H1 (cell line): ENCODE measurements around the gene SLFN14. TPM values are rescaled to one million over a fixed set of nuclear protein-coding genes. Genes with fewer than 3 reads are reported as not detected.

Experiments used
- CTCF ChIA-PET: fragments of 300-600 bp; sonication (Branson Sonifier 250); formaldehyde crosslinking; loops from one replicate; lab custom pipeline; 2021; ENCODE audit not compliant: partially characterized antibody; lab: Charles Lee
- POLR2A ChIA-PET: fragments of 300-600 bp; sonication (Branson Sonifier 250); formaldehyde crosslinking; loops from one replicate; lab custom pipeline; 2021; ENCODE audit warnings: inconsistent platforms; ENCODE audit not compliant: partially characterized antibody; lab: Charles Lee
- DNase-seq, 2 experiments: peaks; one replicate each; pipeline versions ENCODE4 v3.0.0 to v3.0.0-alpha.2; 2010 to 2022; ENCODE audit warnings: low spot score in 2 of 2, low read depth in 1 of 2, mixed read lengths in 1 of 2
- FAIRE-seq: peaks from 2 replicates; lab custom pipeline; 2011; peaks lifted over from hg19 to GRCh38; lab: Jason Lieb, UNC
- H2AFZ ChIP-seq: 2 replicates; pipeline ENCODE4 v1.8.1; 2012; ENCODE audit warnings: low read length, inconsistent platforms
- H2AK5ac ChIP-seq: 2 replicates; pipeline ENCODE4 v1.6.1; 2013; ENCODE audit warnings: low read depth, low read length
- H2BK120ac ChIP-seq: replicated peaks from 2 replicates; pipeline ENCODE3; 2013; ENCODE audit warnings: low read depth, low read length, inconsistent platforms
- H2BK12ac ChIP-seq: 2 replicates; pipeline ENCODE4 v1.6.1; 2013; ENCODE audit warnings: low read depth, low read length
- H2BK15ac ChIP-seq: 2 replicates; pipeline ENCODE4 v1.6.1; 2013; ENCODE audit warnings: low read length
- H2BK20ac ChIP-seq: 2 replicates; pipeline ENCODE4 v1.6.1; 2013; ENCODE audit warnings: low read length
- H2BK5ac ChIP-seq: 2 replicates; pipeline ENCODE4 v1.6.1; 2013; ENCODE audit warnings: low read depth, low read length
- H3K14ac ChIP-seq: 2 replicates; pipeline ENCODE4 v1.6.1; 2013; ENCODE audit warnings: inconsistent platforms; ENCODE audit not compliant: insufficient read length
- H3K18ac ChIP-seq: 2 replicates; pipeline ENCODE4 v1.6.1; 2013; ENCODE audit warnings: low read length; ENCODE audit errors: extremely low read depth
- H3K23ac ChIP-seq: 2 replicates; pipeline ENCODE4 v1.6.1; 2013; ENCODE audit warnings: inconsistent platforms; ENCODE audit not compliant: insufficient read length
- H3K23me2 ChIP-seq: 2 replicates; pipeline ENCODE4 v1.6.1; 2013; ENCODE audit warnings: low read depth, low read length
- H3K27ac ChIP-seq: 2 replicates; pipeline ENCODE4 v1.6.1; 2011; ENCODE audit warnings: low read depth, low read length, inconsistent platforms
- H3K27me3 ChIP-seq, 4 experiments: replicated peaks in 1 of 4; 1 replicate in 1 of 4; 2 replicates in 3 of 4; pipeline versions ENCODE4 v1.6.1 to v1.8.1; 2011 to 2013; ENCODE audit warnings: low read length in 3 of 4, mild to moderate bottlenecking in 3 of 4, inconsistent platforms in 2 of 4, mixed read lengths in 2 of 4, moderate library complexity in 1 of 4; ENCODE audit not compliant: control insufficient read depth in 3 of 4, insufficient read depth in 3 of 4; ENCODE audit errors: extremely low read depth in 1 of 4
- H3K36me3 ChIP-seq, 4 experiments: 2 replicates each; pipeline versions ENCODE4 v1.6.1 to v1.8.1; 2011 to 2013; ENCODE audit warnings: mild to moderate bottlenecking in 4 of 4, low read length in 3 of 4, moderate library complexity in 2 of 4, control low read depth in 1 of 4, inconsistent platforms in 1 of 4; ENCODE audit not compliant: insufficient read depth in 4 of 4, control insufficient read depth in 2 of 4
- H3K4ac ChIP-seq: replicated peaks from 2 replicates; pipeline ENCODE3; 2013; ENCODE audit warnings: low read length, low read depth, mixed read lengths, inconsistent platforms; ENCODE audit not compliant: insufficient read length
- H3K4me1 ChIP-seq, 4 experiments: replicated peaks in 1 of 4; 1 replicate in 1 of 4; 2 replicates in 3 of 4; pipeline versions ENCODE4 v1.6.1 to v1.8.1; 2011 to 2013; ENCODE audit warnings: low read length in 3 of 4, inconsistent platforms in 2 of 4, mixed read lengths in 1 of 4; ENCODE audit not compliant: insufficient read depth in 4 of 4, control insufficient read depth in 3 of 4
- H3K4me2 ChIP-seq, 2 experiments: 2 replicates each; pipeline versions ENCODE4 v1.6.1 to v1.8.1; 2011 to 2013; ENCODE audit warnings: low read depth in 2 of 2, low read length in 2 of 2, control low read depth in 1 of 2, inconsistent platforms in 1 of 2, mild to moderate bottlenecking in 1 of 2; ENCODE audit not compliant: insufficient read depth in 1 of 2
- H3K4me3 ChIP-seq, 4 experiments: fragments of 200-600, 300-600 bp in 1 of 4; sonication (generic), shearing (Covaris generic), sonication (Bioruptor Twin) in 1 of 4; 2 replicates each; pipeline versions ENCODE4 v1.5.1 to v1.8.1; 2011 to 2016; ENCODE audit warnings: low read length in 4 of 4, low read depth in 3 of 4, control low read depth in 2 of 4, inconsistent platforms in 2 of 4, mild to moderate bottlenecking in 2 of 4, mixed read lengths in 1 of 4, moderate library complexity in 1 of 4; ENCODE audit not compliant: insufficient read depth in 2 of 4; ENCODE audit errors: extremely low read depth in 1 of 4
- H3K56ac ChIP-seq: replicated peaks from 2 replicates; pipeline ENCODE3; 2013; ENCODE audit warnings: low read depth, mild to moderate bottlenecking, mixed read lengths, low read length, inconsistent platforms; ENCODE audit not compliant: insufficient read length
- H3K79me1 ChIP-seq: 2 replicates; pipeline ENCODE4 v1.6.1; 2013; ENCODE audit warnings: low read depth, low read length, control low read depth
- H3K79me2 ChIP-seq, 2 experiments: 2 replicates each; pipeline versions ENCODE4 v1.6.1 to v1.8.1; 2012 to 2013; ENCODE audit warnings: low read length in 2 of 2, mild to moderate bottlenecking in 2 of 2, inconsistent platforms in 1 of 2; ENCODE audit not compliant: insufficient read depth in 2 of 2, control insufficient read depth in 1 of 2
- H3K9ac ChIP-seq, 4 experiments: replicated peaks in 1 of 4; 1 replicate in 1 of 4; 2 replicates in 3 of 4; pipeline versions ENCODE4 v1.6.1 to v1.8.1; 2011 to 2013; ENCODE audit warnings: low read depth in 3 of 4, low read length in 3 of 4, control low read depth in 2 of 4, mild to moderate bottlenecking in 2 of 4, moderate library complexity in 2 of 4, inconsistent platforms in 1 of 4; ENCODE audit errors: extremely low read depth in 1 of 4
- H3K9me3 ChIP-seq, 2 experiments: 2 replicates each; pipeline versions ENCODE4 v1.6.1 to v1.8.1; 2012 to 2013; ENCODE audit warnings: mild to moderate bottlenecking in 2 of 2, moderate library complexity in 2 of 2, control low read depth in 1 of 2, inconsistent platforms in 1 of 2, low read depth in 1 of 2, low read length in 1 of 2, mixed read lengths in 1 of 2; ENCODE audit not compliant: insufficient read depth in 2 of 2
- H4K20me1 ChIP-seq, 2 experiments: replicated peaks in 1 of 2; 2 replicates each; pipeline versions ENCODE3 to v1.8.1; 2011 to 2013; ENCODE audit warnings: inconsistent platforms in 2 of 2, low read length in 2 of 2, mild to moderate bottlenecking in 1 of 2; ENCODE audit not compliant: insufficient read depth in 2 of 2, control insufficient read depth in 1 of 2
- H4K5ac ChIP-seq: 2 replicates; pipeline ENCODE4 v1.6.1; 2013; ENCODE audit warnings: low read length, low read depth, mixed read lengths, inconsistent platforms; ENCODE audit not compliant: insufficient read length
- H4K8ac ChIP-seq: 2 replicates; pipeline ENCODE4 v1.8.0; 2013; ENCODE audit warnings: mild to moderate bottlenecking, moderate library complexity, low read length, inconsistent platforms; ENCODE audit not compliant: insufficient read depth; ENCODE audit errors: extremely low read depth
- H4K91ac ChIP-seq: replicated peaks from 2 replicates; pipeline ENCODE3; 2013; ENCODE audit warnings: low read length, mixed read lengths, inconsistent platforms; ENCODE audit not compliant: insufficient read length
- BCL11A ChIP-seq, 2 experiments: IDR thresholded peaks; one replicate each; pipeline ENCODE4 v1.6.1; 2011; ENCODE audit warnings: low read depth in 2 of 2, low read length in 2 of 2, mild to moderate bottlenecking in 2 of 2
- CBX8 ChIP-seq: fragments of 300-800, 300-1000 bp; sonication (generic); IDR thresholded peaks from 2 replicates; pipeline ENCODE4 v1.7.1; 2016; ENCODE audit warnings: low read depth, low read length, borderline replicate concordance
- CHD2 ChIP-seq: IDR thresholded peaks from 2 replicates; pipeline ENCODE4 v1.6.1; 2012; ENCODE audit warnings: low read length, improper control_type of control experiment
- EP300 ChIP-seq, 2 experiments: IDR thresholded peaks; 1 replicate in 1 of 2; 2 replicates in 1 of 2; pipeline ENCODE4 v1.6.1; 2011 to 2012; ENCODE audit warnings: low read depth in 2 of 2, low read length in 2 of 2, mild to moderate bottlenecking in 2 of 2, borderline replicate concordance in 1 of 2, inconsistent platforms in 1 of 2, moderate library complexity in 1 of 2
- HDAC2 ChIP-seq, 2 experiments: fragments of 300-600 bp in 1 of 2; sonication (generic) in 1 of 2; IDR thresholded peaks; 2 replicates each; pipeline ENCODE4 v1.6.1; 2011 to 2012; ENCODE audit warnings: low read depth in 2 of 2, low read length in 2 of 2, mild to moderate bottlenecking in 2 of 2, moderate library complexity in 2 of 2, borderline replicate concordance in 1 of 2, inconsistent platforms in 1 of 2
- JUN ChIP-seq: IDR thresholded peaks from 2 replicates; pipeline ENCODE4 v1.6.1; 2011; ENCODE audit warnings: low read depth, mild to moderate bottlenecking, improper control_type of control experiment, low read length
- MAFK ChIP-seq: IDR thresholded peaks from 2 replicates; pipeline ENCODE4 v1.6.1; 2012; ENCODE audit warnings: low read depth, mild to moderate bottlenecking, improper control_type of control experiment, low read length
- SP1 ChIP-seq: IDR thresholded peaks from 2 replicates; pipeline ENCODE4 v1.6.1; 2011; ENCODE audit warnings: low read depth, low read length
- SP2 ChIP-seq: IDR thresholded peaks from 2 replicates; pipeline ENCODE4 v1.6.1; 2012; ENCODE audit warnings: mild to moderate bottlenecking, low read length, inconsistent platforms
- SUZ12 ChIP-seq: fragments of 200-600 bp; sonication (generic); IDR thresholded peaks from 2 replicates; pipeline ENCODE4 v1.6.1; 2012; ENCODE audit warnings: mild to moderate bottlenecking, inconsistent platforms, low read length, moderate library complexity, mixed read lengths
- TBP ChIP-seq: IDR thresholded peaks from 2 replicates; pipeline ENCODE4 v1.6.1; 2011; ENCODE audit warnings: low read depth, low read length, improper control_type of control experiment
- WGBS, 2 experiments: shearing (Covaris generic) in 1 of 2; methylation state at CpG; one replicate each; pipeline versions ENCODE4 v1.1.6 to v1.1.7; 2013 to 2015; ENCODE audit warnings: low lambda C conversion rate in 2 of 2, mixed read lengths in 2 of 2, inconsistent platforms in 1 of 2, low coverage in 1 of 2, missing lambda C conversion rate in 1 of 2; ENCODE audit not compliant: insufficient replicate concordance in 2 of 2, insufficient coverage in 1 of 2, insufficient read length in 1 of 2; ENCODE audit errors: extremely low coverage in 1 of 2, missing lambda C conversion rate in 1 of 2; 5-methylcytosine and 5-hydroxymethylcytosine counted together
- polyA plus RNA-seq, 7 experiments: library from polyadenylated mRNA; depleted of rRNA in 3 of 7; stranded (reverse) in 5 of 7; unstranded in 2 of 7; fragments of >200 nt in 5 of 7; fragments of 200-250 nt in 2 of 7; gene quantifications; 1 replicate in 5 of 7; 2 replicates in 1 of 7; 4 replicates in 1 of 7; pipeline versions ENCODE4 v1.2.1 to v1.2.3, GENCODE V29; 2011 to 2013; ENCODE audit warnings: missing spikeins in 2 of 7, mixed read lengths in 2 of 7
- total RNA-seq: library from RNA; stranded (reverse); fragmentation: NEBNext Ultra II Directional; extraction: Animal tissue kit (Norgen Biotek cat#: 25700); gene quantifications from 2 replicates; pipeline ENCODE4 v1.2.1, GENCODE V29; 2021
- TF ChIP-seq, protein P1 (sequence below): IDR thresholded peaks from 2 replicates; pipeline ENCODE4 v1.6.1; 2012; ENCODE audit warnings: inconsistent platforms
- TF ChIP-seq, protein P2 (sequence below): IDR thresholded peaks from 2 replicates; pipeline ENCODE4 v1.6.1; 2011; ENCODE audit warnings: low read depth, mild to moderate bottlenecking, low read length; ENCODE audit not compliant: insufficient read depth

The SLFN14 gene
- total and polyA plus RNA-seq, 2 of the 8 experiments (the other 6 are each of a cell fraction or from before 2014, with no cell fraction given), result 0.03 TPM; not detected in 1

DNA sequence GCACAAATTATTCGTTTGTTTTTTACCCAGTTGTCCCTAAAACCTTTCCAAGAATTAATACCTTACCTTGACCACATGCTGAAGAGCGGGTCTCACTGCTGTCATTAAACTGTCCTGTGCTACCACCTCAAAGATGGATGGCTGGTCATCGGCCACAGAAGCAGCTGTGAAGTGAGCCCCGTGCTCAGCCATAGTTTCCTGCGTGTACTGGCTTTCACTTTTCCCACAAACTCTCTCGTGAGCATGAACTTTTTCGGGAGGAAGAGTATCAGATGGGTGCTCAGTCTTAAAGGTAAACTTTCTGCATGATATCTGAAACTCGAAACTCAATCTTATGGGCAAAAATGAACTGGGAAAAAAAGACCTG is 17.2 kb upstream of the SLFN14 start:
- Histone ChIP-seq H2BK20ac (no peak overlapping the region), H4K8ac (no peak overlapping the region; the same call in 1 of the 2 replicates), H3K9ac (peak overlapping the region in 2 of 4 experiments; percentile 28 to 52; a peak in 4 of 7 replicates), H2AK5ac (no peak overlapping the region), H3K79me1 (no peaks in the 10 kb centered on the region), H3K4me1 (peaks cover 0 to 2% (median under 1%) of the 10 kb centered on the region in 4 experiments; a peak in 1 of 7 replicates), H3K36me3 (peaks cover 0 to 16% (median 1%) of the 10 kb centered on the region in 4 experiments; a peak in 2 of 8 replicates), H3K9me3 (no peaks in the 10 kb centered on the region), H4K20me1 (no peaks in the 10 kb centered on the region), H3K79me2 (no peaks in the 10 kb centered on the region), H4K5ac (no peak overlapping the region), H3K27me3 (no peaks in the 10 kb centered on the region), H3K4ac (no peak overlapping the region), H3K14ac (no peak overlapping the region), H2AFZ (peak overlapping the region; percentile 95), H2BK5ac (no peak overlapping the region), H2BK120ac (no peak overlapping the region), H3K23me2 (peaks cover 8% of the 10 kb centered on the region), H2BK15ac (peak overlapping the region; percentile 40; the same call in 1 of the 2 replicates), H4K91ac (no peak overlapping the region), H3K4me3 (peak overlapping the region; percentile 81 to 85 (median 84)), H3K27ac (no peak overlapping the region), H3K56ac (no peak overlapping the region), H2BK12ac (no peak overlapping the region), H3K23ac (no peak overlapping the region), H3K4me2 (peak overlapping the region; percentile 92 to 94), H3K18ac (no peak overlapping the region)
- FAIRE-seq (no peak), DNase-seq (no peak)
- CTCF ChIA-PET, result interaction anchor here (0.6 to 1.4 kb wide), 4 partner anchors 26 to 264 kb away, joined by 3 to 6 read pairs (median 4); no protein-coding TSS in a partner anchor
- 26% methylated on average over 8 of the region's 8 CpGs; no CpG with 5 or more reads in 1 of the 2 experiments for WGBS, 2 experiments
- POLR2A ChIA-PET, result interaction anchor here (1.2 to 2.7 kb wide), 7 partner anchors 9 to 166 kb away, joined by 3 to 14 read pairs (median 5); partner anchors contain the start of gene AP2B1
- TF ChIP-seq BCL11A (IDR thresholded peaks at IDR 0.05; ENCODE audit: low read depth in 2 of 2, low read length in 2 of 2), result no peak
- TF ChIP-seq CBX8, result no peak
- no peak for TF ChIP-seq JUN
- no peak for TF ChIP-seq MAFK
- TF ChIP-seq, protein P1, sequence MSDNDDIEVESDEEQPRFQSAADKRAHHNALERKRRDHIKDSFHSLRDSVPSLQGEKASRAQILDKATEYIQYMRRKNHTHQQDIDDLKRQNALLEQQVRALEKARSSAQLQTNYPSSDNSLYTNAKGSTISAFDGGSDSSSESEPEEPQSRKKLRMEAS, result no peak
- no peak for TF ChIP-seq SP2
- TF ChIP-seq EP300 (IDR thresholded peaks at IDR 0.05; ENCODE audit: borderline replicate concordance in 1 of 2, low read depth in 2 of 2, low read length in 2 of 2), result no peak
- TF ChIP-seq CHD2, result no peak
- no peak for TF ChIP-seq SUZ12
- no peak for TF ChIP-seq SP1
- TF ChIP-seq HDAC2 (IDR thresholded peaks at IDR 0.05; ENCODE audit: borderline replicate concordance in 1 of 2, low read depth in 2 of 2, low read length in 2 of 2), result no peak
- TF ChIP-seq, protein P2, sequence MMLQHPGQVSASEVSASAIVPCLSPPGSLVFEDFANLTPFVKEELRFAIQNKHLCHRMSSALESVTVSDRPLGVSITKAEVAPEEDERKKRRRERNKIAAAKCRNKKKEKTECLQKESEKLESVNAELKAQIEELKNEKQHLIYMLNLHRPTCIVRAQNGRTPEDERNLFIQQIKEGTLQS, result no peak
- TF ChIP-seq TBP, result no peak
